Neural progenitor cell (in vitro differentiated cells): Measurements from ENCODE around the gene HPGD. TPM values are rescaled to one million over a fixed set of nuclear protein-coding genes. Genes with fewer than 3 reads are reported as not detected.
"Not testable (repeated sequence)": the region's sequence is repeated elsewhere in the genome, so short reads cannot be mapped to it uniquely, and the experiment has no call there.

ENCODE experiments used
- DNase-seq: peaks from one replicate; pipeline ENCODE4 v3.0.0-alpha.2; 2016; ENCODE audit warnings: low spot score
- H2AFZ ChIP-seq: fragments of 200-600 bp; sonication (generic); replicated peaks from 2 replicates; pipeline ENCODE4 v1.6.1; 2016; ENCODE audit warnings: antibody characterized with exemption
- H3F3A ChIP-seq: fragments of 200-600 bp; sonication (generic); 2 replicates; pipeline ENCODE4 v1.6.1; 2016; ENCODE audit warnings: antibody characterized with exemption, low read depth
- H3K27ac ChIP-seq: fragments of 200-600 bp; sonication (generic); 2 replicates; pipeline ENCODE4 v1.5.1; 2016; ENCODE audit warnings: mild to moderate bottlenecking
- H3K27me3 ChIP-seq: fragments of 200-600 bp; sonication (generic); 2 replicates; pipeline ENCODE4 v1.6.1; 2016; ENCODE audit warnings: mild to moderate bottlenecking, moderate library complexity
- H3K36me3 ChIP-seq: fragments of 200-600 bp; sonication (generic); 2 replicates; pipeline ENCODE4 v1.5.1; 2016
- H3K4me1 ChIP-seq: fragments of 200-600 bp; sonication (generic); 2 replicates; pipeline ENCODE4 v1.6.1; 2016; ENCODE audit warnings: mixed run types
- H3K4me2 ChIP-seq: fragments of 200-600 bp; sonication (generic); 2 replicates; pipeline ENCODE4 v1.6.1; 2016
- H3K4me3 ChIP-seq: fragments of 200-600 bp; sonication (generic); 2 replicates; pipeline ENCODE4 v1.5.1; 2016
- H3K79me2 ChIP-seq: fragments of 200-600 bp; sonication (generic); 2 replicates; pipeline ENCODE4 v1.6.1; 2016; ENCODE audit warnings: low read depth
- H3K9ac ChIP-seq: fragments of 200-600 bp; sonication (generic); 2 replicates; pipeline ENCODE4 v1.6.1; 2016
- H3K9me3 ChIP-seq: fragments of 200-600 bp; sonication (generic); 2 replicates; pipeline ENCODE4 v1.5.1; 2016; ENCODE audit warnings: low read depth
- H4K20me1 ChIP-seq: fragments of 200-600 bp; sonication (generic); 2 replicates; pipeline ENCODE4 v1.6.1; 2016; ENCODE audit warnings: low read depth
- H3K27ac Mint-ChIP-seq: 3 replicates; pipeline ENCODE4 v1.8.0; 2021; ENCODE audit warnings: mixed read lengths
- H3K27me3 Mint-ChIP-seq: 2 replicates; pipeline ENCODE4 v1.8.0; 2022; ENCODE audit warnings: low read depth, mild to moderate bottlenecking, inconsistent platforms, moderate library complexity, mixed read lengths; ENCODE audit not compliant: insufficient read depth
- H3K36me3 Mint-ChIP-seq: 3 replicates; pipeline ENCODE4 v1.8.0; 2021; ENCODE audit warnings: mixed read lengths
- H3K4me1 Mint-ChIP-seq: 3 replicates; pipeline ENCODE4 v1.8.0; 2021; ENCODE audit warnings: mixed read lengths
- H3K4me3 Mint-ChIP-seq: 3 replicates; pipeline ENCODE4 v1.8.0; 2021; ENCODE audit warnings: mild to moderate bottlenecking, moderate library complexity, mixed read lengths
- H3K9me3 Mint-ChIP-seq: 3 replicates; pipeline ENCODE4 v1.8.0; 2020; ENCODE audit warnings: mixed read lengths
- EZH2 ChIP-seq: fragments of 200-600 bp; sonication (generic); IDR thresholded peaks from 2 replicates; pipeline ENCODE4 v1.6.1; 2017; ENCODE audit warnings: antibody characterized with exemption, mild to moderate bottlenecking, moderate library complexity
- EZH2phosphoT487 ChIP-seq: fragments of 200-600 bp; sonication (generic); IDR thresholded peaks from 2 replicates; pipeline ENCODE4 v1.6.1; 2017; ENCODE audit warnings: antibody characterized with exemption
- total RNA-seq: library from RNA; depleted of rRNA; stranded (reverse); fragments of >200 nt; gene quantifications from 2 replicates; pipeline ENCODE4 v1.2.3, GENCODE V29; 2015; ENCODE audit warnings: low replicate concordance
- TF ChIP-seq, protein P1 (sequence below): fragments of 200-600 bp; sonication (generic); IDR thresholded peaks from 2 replicates; pipeline ENCODE4 v1.5.1; 2017; ENCODE audit warnings: antibody characterized with exemption, mild to moderate bottlenecking

Gene HPGD
- total RNA-seq, 1 donor from 2014 or later = not detected

DNA sequence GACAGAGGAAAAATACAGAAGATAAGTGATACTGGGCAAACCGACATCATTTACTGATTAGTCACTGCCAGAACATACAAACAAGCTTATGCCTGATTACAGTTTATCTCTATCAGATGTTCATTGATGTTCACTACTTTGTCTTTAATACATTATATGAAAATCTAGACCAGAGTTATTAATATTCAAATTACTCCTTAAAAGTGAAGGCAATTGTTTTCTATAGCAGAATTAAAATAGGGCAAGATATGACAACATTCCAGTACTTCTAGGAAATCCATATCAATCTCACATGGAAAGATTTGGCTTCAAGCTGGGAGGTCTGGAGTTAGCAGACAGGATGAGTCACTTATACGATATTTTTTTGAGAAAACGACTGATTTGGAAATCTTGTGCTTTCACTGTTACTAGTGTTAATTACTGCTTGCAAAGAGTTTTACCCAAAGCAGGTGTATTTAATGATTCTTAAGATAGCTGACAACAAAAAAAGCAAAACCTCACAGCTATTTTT is 31.8 kb downstream of the HPGD start:
- Histone ChIP-seq H3K9ac (no peak overlapping the region), H2AFZ (no peak overlapping the region), H4K20me1 (no peaks in the 10 kb centered on the region), H3K79me2 (no peaks in the 10 kb centered on the region), H3K36me3 (no peaks in the 10 kb centered on the region), H3F3A (no peaks in the 10 kb centered on the region), H3K4me1 (peaks cover 8% of the 10 kb centered on the region), H3K9me3 (no peaks in the 10 kb centered on the region), H3K27me3 (no peaks in the 10 kb centered on the region), H3K4me3 (no peak overlapping the region), H3K27ac (no peak overlapping the region), H3K4me2 (no peak overlapping the region)
- Mint-ChIP-seq H3K27me3 (peaks cover 7% of the 10 kb centered on the region), H3K36me3 (no peaks in the 10 kb centered on the region), H3K4me1 (peaks cover 12% of the 10 kb centered on the region), H3K9me3 (no peaks in the 10 kb centered on the region), H3K27ac (no peak overlapping the region), H3K4me3 (no peak overlapping the region)
- TF ChIP-seq EZH2 (no peak), EZH2phosphoT487 (no peak)
- TF ChIP-seq, protein P1, sequence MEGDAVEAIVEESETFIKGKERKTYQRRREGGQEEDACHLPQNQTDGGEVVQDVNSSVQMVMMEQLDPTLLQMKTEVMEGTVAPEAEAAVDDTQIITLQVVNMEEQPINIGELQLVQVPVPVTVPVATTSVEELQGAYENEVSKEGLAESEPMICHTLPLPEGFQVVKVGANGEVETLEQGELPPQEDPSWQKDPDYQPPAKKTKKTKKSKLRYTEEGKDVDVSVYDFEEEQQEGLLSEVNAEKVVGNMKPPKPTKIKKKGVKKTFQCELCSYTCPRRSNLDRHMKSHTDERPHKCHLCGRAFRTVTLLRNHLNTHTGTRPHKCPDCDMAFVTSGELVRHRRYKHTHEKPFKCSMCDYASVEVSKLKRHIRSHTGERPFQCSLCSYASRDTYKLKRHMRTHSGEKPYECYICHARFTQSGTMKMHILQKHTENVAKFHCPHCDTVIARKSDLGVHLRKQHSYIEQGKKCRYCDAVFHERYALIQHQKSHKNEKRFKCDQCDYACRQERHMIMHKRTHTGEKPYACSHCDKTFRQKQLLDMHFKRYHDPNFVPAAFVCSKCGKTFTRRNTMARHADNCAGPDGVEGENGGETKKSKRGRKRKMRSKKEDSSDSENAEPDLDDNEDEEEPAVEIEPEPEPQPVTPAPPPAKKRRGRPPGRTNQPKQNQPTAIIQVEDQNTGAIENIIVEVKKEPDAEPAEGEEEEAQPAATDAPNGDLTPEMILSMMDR = no peak
- no peak for DNase-seq

- not testable (repeated sequence) for H3K27me3 Mint-ChIP-seq, H3K9ac ChIP-seq, H3K27ac Mint-ChIP-seq
Measured at GRCh38 chr4:174488368-174488767, 33.9 kb downstream of the HPGD start.

DNA sequence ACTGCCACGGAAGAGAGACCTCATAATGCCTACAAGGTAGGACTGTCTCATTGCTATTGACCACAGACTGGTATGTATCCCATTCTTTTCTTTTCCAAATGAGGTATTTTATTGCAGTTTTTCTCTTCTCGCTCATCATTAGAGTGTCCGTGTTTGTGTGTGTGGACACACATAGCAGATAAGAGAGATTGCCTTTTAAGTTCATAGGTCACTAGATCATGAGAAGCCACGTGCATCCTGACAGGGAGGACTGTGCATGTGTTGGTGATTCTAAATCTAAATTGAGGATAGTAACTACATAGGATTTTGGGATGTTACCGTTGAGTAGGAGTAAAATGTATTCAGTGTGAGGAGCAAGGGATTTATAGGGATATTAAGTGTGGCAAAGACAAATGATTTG is 37.3 kb downstream of the HPGD start:
- Histone ChIP-seq H3K36me3 (no peaks in the 10 kb centered on the region), H3K9me3 (no peaks in the 10 kb centered on the region), H3K9ac (no peak overlapping the region), H3K27me3 (no peaks in the 10 kb centered on the region), H3K79me2 (no peaks in the 10 kb centered on the region), H3K4me1 (no peaks in the 10 kb centered on the region), H3K4me3 (no peak overlapping the region), H3F3A (no peaks in the 10 kb centered on the region), H2AFZ (no peak overlapping the region), H4K20me1 (no peaks in the 10 kb centered on the region), H3K4me2 (no peak overlapping the region), H3K27ac (no peak overlapping the region)
- H3K27me3 Mint-ChIP-seq = peaks cover 9% of the 10 kb centered on the region
- no peak overlapping the region for H3K4me3 Mint-ChIP-seq
- no peaks in the 10 kb centered on the region for H3K4me1 Mint-ChIP-seq
- no peaks in the 10 kb centered on the region for H3K9me3 Mint-ChIP-seq
- TF ChIP-seq, protein P1 = no peak
- no peak for TF ChIP-seq EZH2phosphoT487
- no peak for TF ChIP-seq EZH2
- no peak overlapping the region for H3K27ac Mint-ChIP-seq
- H3K36me3 Mint-ChIP-seq = no peaks in the 10 kb centered on the region
- no peak for DNase-seq

More at GRCh38 chr4:174488368-174488767, 33.9 kb downstream of the HPGD start:
- not testable (repeated sequence) for H3K4me1 Mint-ChIP-seq, H3K9me3 ChIP-seq, H3K4me3 Mint-ChIP-seq, H3K27ac ChIP-seq, H3K79me2 ChIP-seq, H4K20me1 ChIP-seq, H3K36me3 ChIP-seq, H2AFZ ChIP-seq, H3K9me3 Mint-ChIP-seq, H3K4me2 ChIP-seq, H3F3A ChIP-seq, H3K36me3 Mint-ChIP-seq, H3K4me1 ChIP-seq, DNase-seq, H3K27me3 ChIP-seq, H3K4me3 ChIP-seq

DNA sequence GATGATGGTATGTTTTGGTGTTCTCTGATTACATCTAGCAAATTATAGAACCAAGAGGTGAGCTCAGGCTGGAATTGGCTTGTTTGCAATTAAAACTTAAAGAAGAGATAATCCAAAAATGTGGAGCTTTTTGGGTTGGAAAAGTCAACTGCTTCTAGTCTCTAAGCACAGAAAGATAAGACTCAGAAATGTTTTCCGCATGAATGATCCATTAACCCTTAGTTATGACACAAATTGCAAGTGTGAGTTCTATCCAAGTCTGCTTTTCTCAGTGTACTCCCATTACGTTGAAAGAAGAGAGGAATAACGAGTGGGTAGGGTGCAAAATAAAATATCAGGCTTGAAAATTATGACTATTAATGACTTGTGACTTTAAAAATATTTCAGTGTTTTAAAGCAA is 38.5 kb downstream of the HPGD start:
- H3K27me3 Mint-ChIP-seq = peaks cover 7% of the 10 kb centered on the region
- Histone ChIP-seq H2AFZ (no peak overlapping the region), H3K79me2 (no peaks in the 10 kb centered on the region), H3K27ac (no peak overlapping the region), H3K4me3 (no peak overlapping the region), H3F3A (no peaks in the 10 kb centered on the region), H3K36me3 (no peaks in the 10 kb centered on the region), H3K4me2 (no peak overlapping the region), H4K20me1 (no peaks in the 10 kb centered on the region), H3K4me1 (no peaks in the 10 kb centered on the region), H3K27me3 (no peaks in the 10 kb centered on the region), H3K9me3 (no peaks in the 10 kb centered on the region), H3K9ac (no peak overlapping the region)
- H3K27ac Mint-ChIP-seq = no peak overlapping the region
- no peak overlapping the region for H3K4me3 Mint-ChIP-seq
- DNase-seq = peak; percentile 20
- H3K9me3 Mint-ChIP-seq = no peaks in the 10 kb centered on the region
- H3K4me1 Mint-ChIP-seq = no peaks in the 10 kb centered on the region
- TF ChIP-seq, protein P1 = no peak
- no peak for TF ChIP-seq EZH2
- TF ChIP-seq EZH2phosphoT487 = no peak
- no peaks in the 10 kb centered on the region for H3K36me3 Mint-ChIP-seq
